Right ventricle myocardium superior (tissue), 1 donor: ENCODE measurements around the gene XPNPEP2. TPM values are rescaled to one million over a fixed set of nuclear protein-coding genes. Genes with fewer than 3 reads are reported as not detected.

ENCODE experiments used
- ATAC-seq: fragments of 200-7000 bp; cut with Tn5 transposase; one replicate; pipeline ENCODE4 v1.9.1; 2020; ENCODE audit warnings: mild to moderate bottlenecking; ENCODE audit not compliant: poor library complexity
- DNase-seq: peaks from one replicate; pipeline ENCODE4 v3.0.0-alpha.2; 2020
- intact Hi-C: fragments of 100-400 bp; cut with DNase I; formaldehyde crosslinking; loops from one replicate; pipeline ENCODE4 v1.11.2; 2022
- total RNA-seq: library from RNA; stranded (reverse); fragmentation: NEBNext Ultra II Directional; extraction: Animal tissue kit (Norgen Biotek cat#: 25700); gene quantifications from one replicate; pipeline ENCODE4 v1.2.1, GENCODE V29; 2021
- donor health status: DM: no; HTN: yes; CAD: no; lungs with severe emphysema.

Gene XPNPEP2
- total RNA-seq, 1 donor from 2014 or later: 0.73 TPM

DNA sequence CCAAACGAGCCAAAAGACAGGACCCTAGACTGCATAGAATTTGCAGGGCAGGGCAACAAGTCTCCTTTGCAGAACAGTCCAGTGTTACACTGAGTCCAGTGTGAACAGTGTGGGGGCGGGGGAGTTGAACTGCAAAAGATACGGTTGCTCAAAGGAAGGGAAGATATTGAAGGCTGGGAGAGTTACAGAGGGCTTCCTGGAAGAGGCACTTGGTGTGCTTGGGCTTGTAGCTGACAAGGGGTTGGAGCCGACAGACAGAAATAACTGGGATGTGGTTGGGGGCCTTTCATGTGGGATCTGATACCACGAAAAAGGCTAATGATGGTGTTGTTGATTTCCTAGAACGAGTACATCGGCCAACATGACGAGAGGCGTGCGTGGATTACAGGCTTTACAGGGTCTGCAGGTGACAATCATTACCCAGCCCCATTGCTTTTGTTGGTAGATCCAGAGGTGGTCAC is 6.1 kb downstream of the XPNPEP2 start:
- ATAC-seq (no peak), DNase-seq (no peak)
- intact Hi-C loops: no loop called here

DNA sequence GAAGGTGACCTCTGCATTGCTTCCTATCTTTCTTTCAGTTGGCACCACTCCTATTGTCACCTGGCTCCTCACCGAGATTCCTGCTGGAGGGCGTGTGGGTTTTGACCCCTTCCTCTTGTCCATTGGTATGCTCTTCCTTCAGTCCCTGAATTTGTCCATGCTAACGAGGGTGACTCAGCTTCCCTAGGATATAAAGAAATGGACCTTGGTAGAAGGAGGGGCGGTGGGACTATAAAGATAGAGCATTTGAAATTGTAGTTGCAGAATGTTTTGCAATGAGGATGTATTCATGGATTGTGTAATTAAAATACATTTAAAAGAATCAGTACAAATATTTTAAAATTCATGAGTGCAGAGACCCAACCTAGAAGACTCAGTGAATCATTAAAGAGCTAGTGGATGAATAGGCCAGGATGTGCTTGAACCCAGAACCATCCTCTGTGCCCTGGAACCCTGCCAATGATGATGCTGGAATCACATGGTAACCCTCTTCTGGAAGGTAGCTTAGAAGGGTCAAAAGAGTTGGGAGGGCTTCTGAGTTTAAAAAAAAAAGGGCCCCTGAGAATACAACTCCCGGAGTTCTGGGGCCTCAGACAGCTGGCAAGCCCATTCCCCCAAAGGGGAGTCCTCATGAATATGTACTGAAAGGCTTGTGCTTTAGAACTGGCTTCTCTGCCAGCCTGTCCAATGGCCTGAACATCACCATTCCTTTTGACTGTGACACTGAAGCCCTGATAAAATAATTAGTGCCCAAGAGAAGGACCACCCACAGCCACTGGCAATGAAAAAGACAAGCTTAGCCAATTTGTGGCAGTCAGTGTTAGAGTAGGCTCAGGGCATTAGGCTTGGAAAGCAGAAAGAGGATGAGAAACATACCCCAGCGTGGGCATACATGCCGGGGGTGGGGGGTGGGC is 8.0 kb downstream of the XPNPEP2 start:
- intact Hi-C loops: no loop called here
- ATAC-seq (no peak), DNase-seq (no peak)

DNA sequence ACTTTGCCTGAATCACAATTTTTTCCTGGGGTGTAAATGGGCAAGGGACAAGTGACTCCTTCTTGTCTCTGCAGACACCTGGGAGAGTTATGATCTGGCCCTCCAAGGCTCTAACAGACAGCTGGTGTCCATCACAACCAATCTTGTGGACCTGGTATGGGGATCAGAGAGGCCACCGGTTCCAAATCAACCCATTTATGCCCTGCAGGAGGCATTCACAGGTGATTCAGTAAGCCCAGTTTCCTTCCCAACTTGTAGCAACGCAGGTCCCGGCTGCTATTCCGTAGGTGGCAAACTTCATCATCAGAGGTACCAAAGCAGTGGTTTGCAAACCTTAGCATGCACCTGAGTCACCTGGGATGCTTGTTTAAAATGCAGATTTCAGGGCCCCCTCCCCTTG is 8.8 kb downstream of the XPNPEP2 start:
- intact Hi-C loops: no loop called here
- DNase-seq (no peak), ATAC-seq (no peak)

DNA sequence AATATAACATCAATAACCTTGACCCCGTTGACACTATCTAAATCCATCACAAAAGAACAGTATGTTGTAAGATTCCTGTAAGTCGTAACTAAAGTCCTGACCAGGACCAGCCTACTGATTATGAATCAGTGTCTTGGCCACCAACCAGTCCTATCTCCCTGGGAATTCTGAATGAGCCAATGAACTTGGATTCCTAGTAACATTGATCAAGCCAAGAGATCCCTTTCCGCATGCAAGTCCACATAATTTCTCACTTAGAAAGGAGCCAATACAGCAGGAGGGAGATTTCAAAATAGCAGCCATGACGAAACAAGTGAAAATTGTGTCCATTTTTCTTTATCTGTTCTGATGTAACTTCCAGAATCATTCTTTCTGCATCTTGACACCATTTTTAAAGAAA is 9.5 kb downstream of the XPNPEP2 start:
- DNase-seq: no peak
- intact Hi-C loops: no loop called here
- peak; percentile 91 for ATAC-seq

DNA sequence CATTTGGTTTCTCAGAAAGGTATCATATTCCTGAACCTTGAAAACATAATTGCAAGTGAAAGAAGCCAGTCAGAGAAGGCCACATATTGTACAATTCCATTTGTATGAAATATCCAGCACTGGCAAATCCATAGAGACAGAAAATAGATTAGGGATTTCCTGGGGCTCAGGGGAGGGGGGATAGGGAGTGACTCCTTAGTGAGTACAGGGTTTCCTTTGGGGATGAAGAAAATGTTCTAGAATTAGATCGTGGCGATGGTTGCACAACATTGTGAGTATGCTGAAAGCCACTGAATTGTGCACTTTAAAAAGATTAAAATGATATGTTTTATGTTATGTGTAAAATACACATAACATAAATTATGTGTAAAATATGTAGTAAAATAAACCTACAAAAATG is 10.3 kb downstream of the XPNPEP2 start:
- intact Hi-C loops: no loop called here
- DNase-seq: no peak
- peak; percentile 70 for ATAC-seq

DNA sequence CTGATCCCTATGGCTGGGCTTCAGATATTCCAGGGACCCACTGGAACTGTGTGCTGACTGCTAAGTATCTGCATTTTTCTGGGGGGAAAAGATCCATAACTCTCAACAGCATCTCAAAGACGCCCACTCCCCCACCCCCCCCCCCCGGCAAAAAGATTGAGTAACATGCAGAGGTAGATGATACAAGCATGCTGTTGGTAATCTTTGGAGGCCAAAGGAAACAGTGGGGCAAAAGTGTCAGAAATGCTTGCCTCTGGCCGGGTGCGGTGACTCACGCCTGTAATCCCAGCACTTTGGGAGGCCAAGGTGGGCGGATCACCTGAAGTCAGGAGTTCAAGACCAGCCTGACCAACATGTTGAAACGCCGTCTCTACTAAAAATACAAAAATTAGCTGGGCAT is 12.2 kb downstream of the XPNPEP2 start:
- intact Hi-C loops: no loop called here
- no peak for DNase-seq
- ATAC-seq: no peak

DNA sequence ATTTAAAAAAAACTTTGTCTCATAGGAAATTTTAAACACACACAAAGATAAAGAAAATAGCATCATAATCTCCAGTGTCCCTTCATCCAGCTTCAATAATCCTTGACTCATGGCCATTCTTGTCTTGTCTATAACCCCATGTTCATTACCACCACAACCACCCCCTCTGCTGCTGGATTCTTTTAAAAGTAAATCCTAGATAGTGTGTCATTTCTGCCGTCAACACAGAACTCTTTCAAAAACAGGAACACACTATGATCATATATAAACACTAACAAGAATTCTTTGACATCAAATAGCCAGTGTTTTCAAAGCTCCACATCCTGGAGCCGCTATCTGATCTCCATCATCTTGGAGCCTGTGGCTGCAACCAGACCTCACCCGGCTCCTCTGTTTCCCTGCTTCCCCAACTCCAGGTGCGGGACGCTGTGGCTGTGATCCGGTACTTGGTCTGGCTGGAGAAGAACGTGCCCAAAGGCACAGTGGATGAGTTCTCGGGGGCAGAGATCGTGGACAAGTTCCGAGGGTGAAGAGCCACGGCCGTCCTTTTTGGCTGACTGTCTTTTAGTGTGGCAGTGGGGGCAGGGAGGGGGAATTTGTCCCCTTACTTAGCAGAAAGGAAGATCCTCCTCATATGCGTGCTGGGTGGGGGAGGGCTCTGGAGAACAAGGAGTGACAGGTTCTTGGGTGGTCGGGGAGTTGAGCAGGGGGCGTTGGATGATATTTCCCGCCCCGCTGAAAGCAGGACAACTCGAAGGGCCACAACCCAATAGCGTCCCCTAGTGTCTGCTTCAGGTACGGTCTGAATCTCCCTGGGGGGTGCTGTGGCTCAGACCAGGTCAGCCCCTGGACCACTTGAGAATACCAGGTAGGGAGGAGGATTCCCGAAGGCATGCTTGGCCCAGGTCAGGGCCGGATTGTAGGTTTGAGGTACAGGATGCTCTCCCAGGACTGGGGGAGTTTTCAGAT is 15.6 kb downstream of the XPNPEP2 start:
- ATAC-seq (no peak), DNase-seq (no peak)
- intact Hi-C loops: no loop called here

DNA sequence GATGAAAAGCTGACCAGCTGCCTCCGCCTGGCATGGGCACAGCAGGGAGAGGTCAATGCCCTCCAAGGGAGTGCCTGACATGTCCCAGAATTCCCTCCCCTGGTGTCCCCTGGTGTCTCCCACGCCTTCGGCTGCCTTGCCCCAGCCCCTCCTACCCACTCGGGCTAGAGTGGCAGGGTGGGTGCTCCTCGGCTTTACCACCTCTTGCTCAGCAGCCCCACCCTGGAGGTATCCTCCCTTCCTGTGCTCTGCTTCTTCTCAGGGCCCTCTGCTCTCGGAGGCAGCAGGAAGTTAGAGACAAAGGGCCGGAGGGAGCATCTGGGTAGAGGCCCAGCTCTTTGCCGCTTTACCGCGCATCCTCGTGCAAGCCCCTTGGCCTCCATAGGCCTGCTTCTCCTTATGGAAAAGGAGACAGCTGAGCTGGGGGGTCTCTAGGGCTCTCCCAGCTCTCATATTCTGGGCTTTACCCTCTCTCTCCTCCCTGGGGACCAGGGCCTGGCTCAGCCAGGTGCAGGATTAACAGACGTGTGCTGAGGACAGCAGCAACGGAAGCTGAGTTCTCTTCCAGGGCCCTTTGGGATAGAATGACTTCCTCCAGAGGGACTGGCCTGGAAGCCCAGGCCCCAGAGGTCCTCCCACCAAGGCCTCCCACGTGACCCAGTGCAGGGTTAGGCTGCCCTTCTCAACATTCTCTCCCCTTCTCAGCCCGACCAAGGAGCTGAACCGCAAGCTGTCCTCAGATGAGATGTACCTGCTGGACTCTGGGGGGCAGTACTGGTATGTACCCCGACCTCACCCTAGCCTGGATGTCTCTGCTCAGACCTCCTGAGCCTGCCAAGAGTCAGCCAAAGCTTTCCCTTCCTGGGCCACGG is 17.2 kb downstream of the XPNPEP2 start:
- intact Hi-C loops: no loop called here
- ATAC-seq (no peak), DNase-seq (no peak)

DNA sequence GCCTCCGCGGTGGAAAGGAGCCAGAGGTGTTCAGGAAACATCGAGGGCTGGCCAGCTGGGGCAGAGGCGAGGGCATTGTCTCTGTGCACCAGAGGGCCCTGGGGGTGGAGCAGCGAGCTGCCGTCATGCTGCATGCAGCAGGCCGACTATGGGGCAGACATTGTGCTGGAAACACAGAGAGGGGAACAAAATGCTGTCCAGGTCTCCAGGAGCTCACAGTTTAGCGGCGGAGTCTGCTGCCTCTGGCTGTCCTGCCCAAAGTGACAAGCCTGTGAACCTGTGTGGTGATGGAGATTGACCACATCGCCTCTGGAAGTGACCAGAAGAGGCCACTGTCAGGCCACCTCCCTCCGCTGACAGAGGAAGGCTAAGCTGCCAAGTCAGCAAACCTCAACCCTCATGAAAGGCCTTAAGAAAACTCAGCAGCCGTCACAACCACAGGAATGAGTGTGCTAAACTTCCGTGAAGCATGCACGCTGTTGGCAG is 20.8 kb downstream of the XPNPEP2 start:
- ATAC-seq (peak; percentile 78), DNase-seq (peak; percentile 67)
- intact Hi-C loops: no loop called here

DNA sequence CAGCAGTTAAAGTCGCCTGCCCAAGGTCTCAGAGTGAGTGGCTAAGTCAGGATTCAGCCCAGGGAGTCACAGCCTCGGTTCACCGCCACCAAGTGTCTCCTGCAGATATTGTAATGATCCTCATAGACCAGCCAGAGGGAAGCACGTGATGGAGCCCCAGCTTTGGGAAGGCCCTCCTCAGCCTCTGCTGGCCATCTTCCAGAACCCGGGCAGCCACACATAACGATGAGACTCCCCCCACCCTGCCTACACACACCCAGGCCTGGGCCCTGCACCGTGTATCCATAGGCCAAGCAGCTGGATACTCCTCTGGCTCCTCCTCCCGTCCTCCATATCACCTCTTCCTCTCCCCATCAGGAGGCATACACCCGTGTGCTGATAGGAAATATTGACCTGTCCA is 21.4 kb downstream of the XPNPEP2 start:
- intact Hi-C loops: no loop called here
- peak; percentile 42 for DNase-seq
- ATAC-seq: no peak

DNA sequence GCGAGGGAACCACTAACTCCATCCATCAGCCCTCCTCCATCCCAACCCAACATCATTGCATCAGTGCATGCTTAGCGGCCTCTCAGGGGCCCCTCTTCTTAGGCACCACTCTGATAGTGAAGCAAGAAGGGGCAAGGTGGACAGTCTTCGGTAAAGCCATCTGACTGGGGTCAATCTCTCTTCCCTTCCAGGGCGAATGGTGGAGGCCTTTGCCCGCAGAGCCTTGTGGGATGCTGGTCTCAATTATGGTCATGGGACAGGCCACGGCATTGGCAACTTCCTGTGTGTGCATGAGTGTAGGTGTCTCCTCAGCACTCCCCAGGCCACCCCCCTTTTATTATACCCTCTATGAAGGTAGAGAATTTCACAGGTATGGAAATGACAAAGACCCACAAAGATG is 22.2 kb downstream of the XPNPEP2 start:
- intact Hi-C loops: no loop called here
- DNase-seq: no peak
- ATAC-seq: no peak

DNA sequence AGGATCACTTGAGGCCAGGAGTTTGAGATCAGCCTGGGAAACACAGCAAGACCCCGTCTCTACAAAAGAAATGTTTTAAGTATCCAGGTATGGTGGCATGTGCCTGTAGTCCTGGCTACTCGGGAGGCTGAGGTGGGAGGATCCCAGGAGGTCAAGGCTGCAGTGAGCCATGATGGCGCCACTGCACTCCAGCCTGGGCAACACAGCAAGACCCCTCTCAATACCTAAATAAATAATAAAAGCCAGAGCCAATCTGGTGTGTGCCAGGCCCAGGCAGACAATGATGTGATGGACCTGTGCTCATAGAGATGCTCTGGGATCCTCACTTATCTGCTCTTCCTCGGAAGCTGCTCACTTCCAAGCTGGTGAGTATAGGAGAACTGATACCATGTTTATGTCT is 22.8 kb downstream of the XPNPEP2 start:
- DNase-seq: no peak
- intact Hi-C loops: no loop called here
- no peak for ATAC-seq

DNA sequence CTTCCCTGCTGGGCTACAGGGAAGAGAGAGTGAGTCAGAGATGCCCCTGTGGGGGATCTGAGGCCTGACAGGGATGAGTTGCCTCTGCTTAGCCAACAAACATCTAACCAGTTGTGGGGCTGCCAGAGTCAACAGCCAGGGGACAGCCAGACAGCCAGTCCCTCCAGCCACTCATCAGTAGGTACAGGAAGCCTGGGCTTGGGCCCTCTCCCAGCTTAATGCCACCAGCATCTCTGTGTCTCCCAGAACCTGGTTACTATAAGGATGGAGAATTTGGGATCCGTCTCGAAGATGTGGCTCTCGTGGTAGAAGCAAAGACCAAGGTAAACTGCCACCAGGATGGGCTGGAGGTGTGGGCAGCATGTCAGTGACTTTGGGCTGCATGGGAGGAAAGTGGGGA is 23.7 kb downstream of the XPNPEP2 start:
- ATAC-seq (no peak), DNase-seq (no peak)
- intact Hi-C loops: no loop called here

DNA sequence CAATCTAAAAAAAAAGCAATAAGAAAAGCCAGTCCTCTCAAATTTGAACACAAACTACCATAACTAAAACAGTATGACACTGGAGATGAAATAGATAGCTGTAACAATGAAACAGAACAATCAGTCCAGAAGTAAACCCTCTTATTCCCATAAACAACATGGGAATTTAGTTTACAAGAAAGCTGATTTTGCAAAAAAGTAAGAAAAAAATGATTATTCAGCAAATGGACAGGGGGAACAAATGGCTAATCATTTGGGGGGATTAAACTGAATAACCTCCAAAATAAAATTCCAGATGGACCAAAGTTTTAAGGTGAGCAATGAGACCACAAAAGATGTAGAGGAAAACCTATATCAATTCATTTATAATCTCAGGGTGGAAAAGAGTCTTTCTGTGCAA is 24.9 kb downstream of the XPNPEP2 start:
- ATAC-seq (no peak), DNase-seq (no peak)
- intact Hi-C loops: no loop called here

DNA sequence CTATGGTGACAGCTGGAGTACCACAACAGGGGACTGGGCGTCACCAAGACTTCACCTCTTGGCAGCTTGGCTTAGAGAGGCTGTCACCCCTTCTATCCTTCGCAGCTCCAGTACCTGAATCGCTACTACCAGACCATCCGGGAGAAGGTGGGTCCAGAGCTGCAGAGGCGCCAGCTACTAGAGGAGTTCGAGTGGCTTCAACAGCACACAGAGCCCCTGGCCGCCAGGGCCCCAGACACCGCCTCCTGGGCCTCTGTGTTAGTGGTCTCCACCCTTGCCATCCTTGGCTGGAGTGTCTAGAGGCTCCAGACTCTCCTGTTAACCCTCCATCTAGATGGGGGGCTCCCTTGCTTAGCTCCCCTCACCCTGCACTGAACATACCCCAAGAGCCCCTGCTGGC is 29.4 kb downstream of the XPNPEP2 start:
- intact Hi-C loops: no loop called here
- ATAC-seq (no peak), DNase-seq (no peak)

DNA sequence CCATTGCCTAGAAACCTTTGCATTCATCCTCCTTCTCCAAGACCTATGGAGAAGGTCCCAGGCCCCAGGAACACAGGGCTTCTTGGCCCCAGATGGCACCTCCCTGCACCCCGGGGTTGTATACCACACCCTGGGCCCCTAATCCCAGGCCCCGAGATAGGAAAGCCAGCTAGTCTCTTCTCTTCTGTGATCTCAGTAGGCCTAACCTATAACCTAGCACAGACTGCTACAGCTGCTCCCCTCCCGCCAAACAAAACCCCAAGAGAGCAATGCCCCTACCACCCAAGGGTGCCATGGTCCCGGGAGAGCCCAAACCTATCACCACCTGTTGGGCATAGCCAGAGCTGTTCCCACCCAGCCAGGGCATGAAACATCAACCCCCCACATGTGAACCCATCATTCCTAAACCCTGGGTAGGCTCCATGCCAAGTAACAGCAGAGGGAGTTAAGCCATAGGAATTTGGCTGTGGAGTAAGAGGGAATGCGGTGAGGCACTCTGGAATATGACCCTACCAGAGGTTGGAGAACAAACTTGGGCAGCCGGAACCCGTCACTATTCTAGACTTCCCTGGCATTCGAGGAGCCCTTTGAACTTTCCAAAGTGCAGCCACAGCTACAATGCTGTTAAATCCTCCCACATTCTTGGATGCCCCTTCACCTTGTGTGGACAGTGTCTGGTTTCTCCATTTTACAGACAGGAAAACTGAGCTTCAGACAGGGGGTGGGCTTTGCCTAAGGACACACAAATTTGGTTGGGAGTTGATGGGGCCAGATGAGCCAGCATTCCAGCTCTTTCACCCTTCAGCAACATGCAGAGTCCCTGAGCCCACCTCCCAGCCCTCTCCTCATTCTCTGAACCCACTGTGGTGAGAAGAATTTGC is 30.0 kb downstream of the XPNPEP2 start:
- intact Hi-C loops: no loop called here
- no peak for DNase-seq
- ATAC-seq: no peak

DNA sequence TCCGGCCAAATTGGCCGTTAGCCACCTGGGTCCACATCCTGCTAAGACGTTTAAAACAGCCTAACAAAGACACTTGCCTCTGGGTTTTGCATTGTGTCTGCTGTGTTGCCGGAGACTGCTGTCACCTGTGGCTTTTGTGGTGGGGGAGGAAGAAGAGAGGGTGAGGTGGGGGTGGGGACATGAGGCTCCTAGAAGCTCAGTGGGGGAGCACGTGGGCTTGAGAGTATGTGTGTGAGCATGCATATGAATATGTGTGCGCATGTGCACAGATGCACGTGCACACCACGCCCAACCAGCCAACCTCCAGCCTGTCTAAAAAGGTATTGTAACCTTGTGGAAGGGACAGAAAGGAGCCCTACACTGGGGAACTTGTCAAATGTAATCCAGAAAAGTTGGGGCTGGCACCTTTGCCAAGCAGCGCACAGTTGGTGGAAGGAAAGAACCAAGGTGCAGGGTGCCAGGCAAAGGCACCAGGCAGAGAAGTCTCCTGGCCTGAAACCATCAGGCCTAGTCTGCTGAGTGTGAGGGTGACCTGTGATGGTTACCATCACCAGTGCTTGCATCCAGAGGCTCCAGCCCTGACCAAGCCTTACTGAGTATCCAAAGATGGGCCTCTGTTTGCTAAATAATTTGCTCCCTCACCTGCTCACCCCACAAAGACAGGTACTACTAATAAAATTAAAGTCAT is 30.8 kb downstream of the XPNPEP2 start:
- no peak for ATAC-seq
- intact Hi-C loops: no loop called here
- DNase-seq: no peak
